ENCODE results near the gene DCP1B.
A peak's percentile ranks its signal among the peaks of the same experiment; 100 is the strongest.
"Not testable (repeated sequence)": the region's sequence is repeated elsewhere in the genome, so short reads cannot be mapped to it uniquely, and the experiment has no call there.

DCP1B gene

DNA sequence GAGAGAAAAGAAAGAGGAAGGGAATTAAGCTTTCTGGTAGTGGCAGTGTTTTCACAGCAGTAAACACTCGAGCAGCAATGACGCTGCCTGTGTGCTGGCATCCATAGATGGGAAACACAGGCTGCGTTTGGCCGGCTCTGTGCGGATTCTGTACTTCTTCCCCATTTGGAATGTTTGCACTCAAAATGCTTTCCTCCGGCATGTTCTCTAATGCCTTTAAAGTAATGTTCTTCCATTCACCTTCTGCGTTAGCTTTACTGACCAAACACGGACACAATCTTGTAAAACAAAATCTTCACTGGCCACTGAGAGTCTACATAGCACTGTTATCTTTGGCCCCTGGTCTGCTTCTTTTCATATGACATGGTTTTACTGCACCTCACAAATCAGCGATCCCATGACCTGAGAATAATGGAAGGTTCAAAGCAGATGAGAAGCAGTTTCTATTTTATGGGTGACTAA, 31.4 kb downstream of the DCP1B start:
- peak; percentile 70 for DNase-seq

DNA sequence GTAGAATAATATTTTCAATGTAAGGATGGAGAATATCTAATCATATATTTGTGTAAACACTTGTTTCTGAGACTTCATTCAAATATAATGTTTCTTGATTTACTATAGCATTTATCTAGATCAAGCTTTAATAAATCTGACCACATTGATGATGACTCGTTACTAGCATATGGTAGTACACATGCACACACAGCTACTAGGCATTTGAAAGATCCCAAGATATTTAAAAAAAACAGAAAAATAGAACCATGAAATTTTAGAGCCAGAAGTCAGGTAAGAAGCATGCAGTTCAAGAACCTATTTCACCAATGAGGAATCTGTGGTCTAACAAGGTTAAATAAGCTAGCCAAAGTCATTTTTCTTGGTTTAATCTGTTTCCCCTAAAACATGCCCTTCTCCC, 32.0 kb downstream of the DCP1B start:
- no peak for DNase-seq

DNA sequence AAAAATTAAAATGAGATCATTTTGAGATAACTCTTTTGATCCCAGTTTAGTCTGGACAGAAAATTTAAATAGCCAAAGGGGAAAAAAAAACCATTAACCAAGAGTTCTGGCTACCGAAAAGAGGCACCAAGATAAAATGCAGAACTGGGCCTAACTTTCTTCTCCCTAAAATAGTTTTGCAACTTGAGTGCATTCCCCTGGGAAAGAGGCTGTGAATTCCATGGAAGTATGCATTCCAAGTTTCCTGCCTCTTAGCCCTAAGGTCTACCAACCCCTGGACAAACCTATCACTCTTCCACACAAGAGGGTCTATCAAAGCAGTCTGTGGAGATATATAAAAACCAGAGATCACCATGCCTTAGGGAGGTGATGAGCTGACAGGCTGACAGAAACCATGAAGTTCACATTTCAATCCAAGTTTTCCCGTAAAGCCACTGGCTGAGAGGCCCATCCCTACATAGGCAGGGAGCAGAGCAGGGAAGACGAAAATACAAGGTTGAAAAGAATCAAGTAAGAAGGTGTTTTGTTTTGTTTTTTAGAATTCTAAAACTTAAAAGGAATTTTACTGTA, 33.8 kb downstream of the DCP1B start:
- DNase-seq, result no peak

GRCh38 chr12:1966561-1967226, 37.6 kb downstream of the DCP1B start:
- DNase-seq, result no peak

DNA sequence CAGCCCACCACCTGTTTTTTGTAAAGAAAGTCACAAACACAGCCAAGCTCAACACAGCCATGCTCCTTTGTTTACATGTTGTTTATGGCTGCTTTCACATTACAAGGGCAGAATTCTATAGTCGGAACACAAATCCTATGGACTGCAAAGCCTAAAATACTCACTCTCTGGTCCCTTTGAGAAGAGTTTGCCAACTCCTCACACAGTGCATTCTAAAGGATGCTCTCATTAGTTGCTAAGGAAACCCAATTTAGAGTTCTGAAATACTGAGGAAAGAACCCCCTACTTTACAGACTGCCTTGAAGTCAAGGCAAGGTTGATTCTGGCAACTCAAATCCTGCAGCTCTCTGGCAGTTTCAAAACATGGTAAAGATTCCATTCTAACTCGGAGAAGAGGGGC, 38.3 kb downstream of the DCP1B start:
- DNase-seq, result no peak

DNA sequence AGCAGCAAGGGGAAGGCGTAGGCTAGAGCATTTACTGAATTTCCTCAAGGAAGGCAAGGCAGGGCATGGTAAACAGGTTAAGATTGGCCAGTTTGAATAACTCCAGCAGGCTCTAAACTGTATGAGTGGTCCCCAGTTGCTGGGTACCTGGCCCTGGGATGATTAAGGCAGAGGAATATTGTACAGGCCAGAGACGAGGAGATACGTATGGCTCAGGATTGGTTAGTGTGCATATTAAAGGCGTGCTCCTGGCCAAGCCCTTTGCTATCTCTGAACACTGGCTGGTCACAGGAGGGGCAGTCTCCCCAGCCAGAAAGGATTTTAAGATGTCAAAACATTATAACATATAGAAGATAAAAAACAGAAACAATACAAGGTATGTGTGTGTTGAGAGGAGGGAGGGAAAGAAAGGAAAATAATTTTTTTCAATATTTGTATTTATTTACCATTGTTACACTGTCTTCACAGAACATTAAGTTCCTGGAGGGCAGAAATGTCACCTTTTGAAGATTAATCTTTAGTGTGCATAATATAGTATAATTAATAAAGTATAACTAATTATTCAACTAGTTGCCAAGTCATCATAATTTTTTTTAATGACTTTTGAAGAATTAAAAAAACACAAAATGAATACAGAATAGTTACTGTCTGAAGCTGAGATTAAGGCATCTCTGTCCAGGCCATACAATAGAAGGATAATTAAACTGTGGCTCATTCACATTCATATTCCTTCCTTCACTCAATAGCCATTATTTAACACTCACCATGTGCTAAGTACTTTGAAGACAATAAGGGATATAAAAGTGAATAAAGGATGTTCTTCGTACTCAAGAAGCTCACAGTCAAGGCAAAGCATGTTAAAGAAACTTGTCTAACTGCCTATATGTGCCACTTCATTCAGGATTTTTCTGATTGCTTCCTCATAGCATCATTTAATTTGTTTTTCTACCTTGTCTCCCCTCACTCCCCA, 41.9 kb downstream of the DCP1B start:
- no peak for DNase-seq

DNA sequence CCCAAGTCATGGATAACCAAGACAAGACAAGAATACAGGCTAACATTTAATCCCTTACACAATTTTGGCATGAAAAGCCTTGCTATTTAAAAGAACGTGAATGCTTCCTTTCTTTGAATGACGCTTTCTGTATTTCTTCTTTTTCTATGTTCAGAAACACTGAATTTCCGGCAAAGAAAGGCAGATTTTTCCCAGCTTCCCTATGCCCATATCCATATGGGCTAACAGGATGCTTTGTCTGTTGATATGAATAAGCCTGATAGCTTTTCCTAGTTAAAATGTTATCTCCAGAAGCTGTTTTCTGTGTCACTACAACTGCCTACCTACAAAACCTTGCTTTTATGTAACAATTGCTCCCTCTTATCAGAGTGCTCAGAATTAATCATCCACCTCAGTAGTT, 47.5 kb downstream of the DCP1B start:
- DNase-seq, result no peak

DNA sequence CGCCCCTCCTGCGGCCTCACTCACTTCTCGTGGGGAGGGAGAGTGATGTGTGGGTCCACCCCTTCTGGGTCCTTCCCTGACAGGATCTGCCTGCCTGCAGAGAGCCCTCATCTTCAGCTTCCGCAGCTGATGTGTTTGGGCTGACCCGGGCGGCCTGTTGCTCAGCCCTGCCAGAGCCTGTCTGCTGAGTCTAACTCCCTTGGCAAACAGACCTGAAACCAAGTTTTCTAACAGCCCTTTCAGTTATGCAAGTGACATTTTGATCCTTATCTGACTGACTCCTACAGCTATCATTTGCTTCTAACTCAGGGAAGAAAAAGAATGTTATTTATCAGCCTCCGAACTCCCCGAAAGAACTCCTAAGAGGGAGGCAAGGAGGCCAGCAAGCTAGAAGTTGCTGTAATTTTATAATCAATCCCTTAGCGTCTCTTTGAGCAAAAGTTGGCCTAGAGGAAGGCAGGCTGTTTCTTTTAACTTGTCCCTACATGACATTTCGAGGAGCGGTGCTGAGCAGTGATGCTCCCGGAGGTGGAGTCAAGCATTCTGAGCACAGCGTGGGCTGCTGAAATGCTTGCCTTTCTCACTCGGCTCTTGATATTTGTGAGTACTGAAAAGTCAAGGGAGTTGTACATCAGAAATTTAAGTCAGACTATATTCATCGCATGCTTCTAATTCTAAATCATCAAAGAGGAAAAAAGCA, 54.3 kb downstream of the DCP1B start:
- no peak for DNase-seq

- no peak for DNase-seq
Observed at GRCh38 chr12:1948883-1949282, 55.4 kb downstream of the DCP1B start.

DNA sequence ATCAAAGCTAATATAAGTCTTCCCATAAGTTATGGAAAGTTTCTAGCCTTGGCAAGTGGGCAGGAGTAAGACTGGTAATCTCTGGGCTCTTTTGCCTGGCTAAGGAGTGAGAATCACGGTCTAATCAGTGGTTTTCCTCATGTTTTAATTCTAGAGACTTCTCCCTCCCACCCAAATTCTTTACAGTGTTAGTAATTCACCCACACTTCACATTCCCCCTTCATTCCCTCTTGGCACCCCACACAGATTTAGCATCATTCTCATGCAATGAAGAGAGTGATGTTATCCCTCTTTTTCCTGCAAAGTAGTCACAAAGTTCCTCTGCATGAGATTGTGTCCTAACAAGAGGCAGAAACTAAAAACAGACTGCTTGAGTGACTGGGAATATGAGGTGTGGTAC, 57.2 kb downstream of the DCP1B start:
- DNase-seq, result no peak

- DNase-seq, result no peak
Observed at GRCh38 chr12:1946296-1946695, 58.0 kb downstream of the DCP1B start.

DNA sequence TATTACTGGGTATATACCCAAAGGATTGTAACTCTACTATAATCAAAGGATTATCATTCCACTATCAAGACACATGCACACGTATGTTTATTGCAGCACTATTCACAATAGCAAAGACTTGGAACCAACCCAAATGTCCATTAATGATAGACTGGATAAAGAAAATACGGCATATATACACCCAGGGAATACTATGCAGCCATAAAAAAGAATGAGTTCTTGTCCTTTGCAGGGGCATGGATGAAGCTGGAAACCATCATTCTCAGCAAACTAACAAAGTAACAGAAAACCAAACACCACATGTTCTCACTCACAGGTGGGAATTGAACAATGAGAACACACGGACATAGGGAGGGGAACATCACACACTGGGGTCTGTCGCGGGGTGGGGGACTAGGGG, 58.8 kb downstream of the DCP1B start:
- DNase-seq, result not testable (repeated sequence)

- peak; percentile 88 for DNase-seq
Observed at GRCh38 chr12:1939801-1940607, 64.3 kb downstream of the DCP1B start.

DNA sequence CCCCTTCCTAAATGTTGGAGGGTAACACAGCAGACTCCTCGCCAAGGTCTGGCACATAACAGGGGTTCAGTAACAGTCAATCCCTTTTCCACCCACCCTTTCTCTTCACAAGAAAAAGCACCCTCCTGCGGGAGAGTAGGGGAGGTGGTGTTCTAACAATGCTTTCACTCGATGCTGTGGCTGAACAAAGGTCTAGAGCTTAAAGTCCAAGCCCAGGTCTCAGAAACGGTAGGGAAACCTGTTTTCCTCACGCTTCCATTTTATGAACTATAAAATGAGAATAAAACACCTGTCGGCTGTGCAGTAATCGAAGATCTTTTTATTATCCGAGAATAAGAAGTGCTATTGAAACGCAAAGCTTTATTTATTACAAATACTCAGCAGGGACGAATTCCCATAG, 64.9 kb downstream of the DCP1B start:
- DNase-seq, result no peak

DNA sequence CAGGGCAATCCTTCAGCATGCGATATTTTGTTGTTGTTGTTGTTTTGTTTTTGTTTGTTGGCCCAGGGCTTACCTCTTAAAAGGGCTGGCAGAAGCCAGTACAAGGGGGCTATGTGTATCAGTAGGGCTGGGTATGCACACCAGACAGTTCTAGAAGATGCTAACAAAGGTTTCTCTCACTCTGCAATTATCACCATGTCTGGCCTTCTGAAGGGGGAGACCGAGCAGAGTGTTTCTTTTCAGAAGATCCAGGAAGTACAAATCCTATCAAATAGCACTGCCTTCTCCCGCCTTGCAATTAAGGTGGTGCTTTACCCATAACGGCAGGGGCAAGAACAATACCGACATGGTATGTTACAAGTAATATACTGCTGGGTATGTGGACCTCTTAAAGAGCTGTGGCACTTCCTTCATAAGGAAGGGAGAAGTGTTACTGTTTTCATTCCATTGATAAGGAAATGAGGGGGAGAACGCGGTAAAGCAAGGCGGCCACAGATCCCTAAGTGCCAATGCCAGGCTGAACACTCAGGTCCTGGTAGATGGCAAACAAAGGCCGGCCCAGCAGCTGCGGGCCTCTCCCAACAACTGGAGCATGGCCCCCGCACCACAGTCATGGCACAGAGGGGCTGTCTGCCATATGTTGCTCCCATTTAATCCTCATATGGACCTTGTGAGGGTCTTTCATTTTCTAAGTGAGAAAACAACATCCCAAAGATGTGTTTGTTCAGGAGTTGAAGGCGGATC, 66.6 kb downstream of the DCP1B start:
- no peak for DNase-seq

- no peak for DNase-seq
Observed at GRCh38 chr12:1936406-1937320, 67.6 kb downstream of the DCP1B start.

GRCh38 chr12:1935700-1936378, 68.4 kb downstream of the DCP1B start:
- no peak for DNase-seq

GRCh38 chr12:1935242-1935641, 69.0 kb downstream of the DCP1B start:
- DNase-seq, result no peak

DNA sequence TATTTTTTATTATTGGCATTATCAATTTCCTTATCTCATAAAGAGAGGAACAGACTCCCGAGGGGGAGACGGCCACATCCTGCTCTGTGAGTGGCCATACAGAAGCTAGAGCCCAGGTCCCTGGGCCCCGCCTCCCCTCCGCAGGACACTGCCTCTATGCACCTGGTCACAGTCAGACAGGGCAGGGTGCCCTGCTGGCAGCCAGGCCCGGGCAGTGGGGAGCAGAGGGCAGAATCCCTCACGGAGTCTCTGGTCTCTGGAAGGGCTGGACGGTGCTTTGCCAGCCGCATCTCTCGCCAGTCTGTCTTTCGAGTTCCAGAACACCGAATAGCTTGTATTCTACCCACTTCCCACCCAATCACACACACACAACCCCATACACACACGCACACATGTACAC, 69.4 kb downstream of the DCP1B start:
- no peak for DNase-seq

GRCh38 chr12:1934068-1934467, 70.2 kb downstream of the DCP1B start:
- no peak for DNase-seq

Data from right hindlimb (tissue), 1 donor.